KMS-11 (cell line): Measurements from ENCODE around the gene OTOR.

Experiments used
- H2AFZ ChIP-seq: fragments of 200-600 bp; sonication (generic); 2 replicates; pipeline ENCODE4 v1.6.1; 2016; ENCODE audit warnings: antibody characterized with exemption, mixed run types, low read depth
- H3K27ac ChIP-seq: fragments of 200-600 bp; sonication (generic); 2 replicates; pipeline ENCODE4 v1.6.1; 2016; ENCODE audit warnings: mild to moderate bottlenecking, mixed run types
- H3K27me3 ChIP-seq: fragments of 200-600 bp; sonication (generic); 2 replicates; pipeline ENCODE4 v1.6.1; 2017; ENCODE audit warnings: mild to moderate bottlenecking, low read depth, mixed run types, moderate library complexity; ENCODE audit not compliant: insufficient read depth
- H3K36me3 ChIP-seq: fragments of 200-600 bp; sonication (generic); 2 replicates; pipeline ENCODE4 v1.6.1; 2017; ENCODE audit warnings: mild to moderate bottlenecking, mixed run types; ENCODE audit not compliant: insufficient read depth
- H3K4me1 ChIP-seq: fragments of 200-600 bp; sonication (generic); 2 replicates; pipeline ENCODE4 v1.6.1; 2016; ENCODE audit warnings: mild to moderate bottlenecking, low read depth, mixed run types; ENCODE audit not compliant: poor library complexity, severe bottlenecking
- H3K4me2 ChIP-seq: fragments of 200-600 bp; sonication (generic); 2 replicates; pipeline ENCODE4 v1.7.0; 2016; ENCODE audit warnings: mild to moderate bottlenecking, mixed run types
- H3K4me3 ChIP-seq: fragments of 200-600 bp; sonication (generic); IDR thresholded peaks from 2 replicates; pipeline ENCODE4 v1.6.1; 2017; ENCODE audit warnings: low read depth, low read length, mixed read lengths; ENCODE audit not compliant: insufficient read depth
- H3K79me2 ChIP-seq: fragments of 200-600 bp; sonication (generic); 2 replicates; pipeline ENCODE4 v1.6.1; 2016; ENCODE audit warnings: low read depth, mixed run types; ENCODE audit not compliant: insufficient read depth
- H3K9ac ChIP-seq: fragments of 200-600 bp; sonication (generic); 2 replicates; pipeline ENCODE4 v1.6.1; 2016; ENCODE audit warnings: mild to moderate bottlenecking, mixed run types
- H4K20me1 ChIP-seq: fragments of 200-600 bp; sonication (generic); 2 replicates; pipeline ENCODE4 v1.6.1; 2016; ENCODE audit warnings: mild to moderate bottlenecking, mixed run types; ENCODE audit not compliant: insufficient read depth
- TF ChIP-seq, protein P1 (sequence below): fragments of 200-600 bp; sonication (generic); conservative IDR thresholded peaks from 2 replicates; pipeline ENCODE4 v1.6.1; 2017; ENCODE audit warnings: low read depth, mild to moderate bottlenecking, antibody characterized with exemption, low read length, moderate library complexity, mixed read lengths

The OTOR gene

DNA sequence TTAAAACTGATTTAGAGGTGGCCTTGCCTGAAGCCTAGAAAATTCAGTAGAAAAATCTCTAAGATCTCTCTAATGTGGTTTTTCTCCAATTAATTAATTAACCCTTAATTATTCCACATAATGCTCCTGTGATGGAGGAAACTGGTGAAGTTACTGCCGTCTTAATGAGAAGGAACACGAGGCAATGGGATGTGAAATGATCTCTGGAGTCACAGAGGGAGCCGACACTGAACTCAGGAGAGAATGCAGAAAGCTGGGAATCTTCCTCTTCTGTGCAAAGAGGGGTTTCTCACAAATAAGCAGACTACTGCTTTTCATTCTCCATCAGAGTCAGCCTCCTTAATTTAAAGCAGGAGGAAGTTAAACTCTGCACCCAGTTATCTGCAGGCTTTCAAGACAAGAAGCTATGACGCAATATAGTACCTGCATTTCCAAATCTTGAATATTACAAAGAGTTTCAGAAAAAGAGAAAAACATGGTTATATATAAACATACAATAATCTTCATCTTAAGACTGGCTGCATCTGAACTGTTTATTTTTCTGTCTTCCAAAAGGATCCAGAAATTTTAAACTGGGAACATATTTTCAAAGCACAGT is 36.4 kb upstream of the OTOR start:
- Histone ChIP-seq H3K36me3 (no peaks in the 10 kb centered on the region), H3K4me1 (peaks cover 24% of the 10 kb centered on the region), H4K20me1 (no peaks in the 10 kb centered on the region), H3K9ac (no peak overlapping the region), H3K4me3 (no peak overlapping the region), H2AFZ (no peak overlapping the region), H3K27ac (no peak overlapping the region), H3K79me2 (no peaks in the 10 kb centered on the region), H3K27me3 (no peaks in the 10 kb centered on the region), H3K4me2 (no peak overlapping the region)
- TF ChIP-seq, protein P1, sequence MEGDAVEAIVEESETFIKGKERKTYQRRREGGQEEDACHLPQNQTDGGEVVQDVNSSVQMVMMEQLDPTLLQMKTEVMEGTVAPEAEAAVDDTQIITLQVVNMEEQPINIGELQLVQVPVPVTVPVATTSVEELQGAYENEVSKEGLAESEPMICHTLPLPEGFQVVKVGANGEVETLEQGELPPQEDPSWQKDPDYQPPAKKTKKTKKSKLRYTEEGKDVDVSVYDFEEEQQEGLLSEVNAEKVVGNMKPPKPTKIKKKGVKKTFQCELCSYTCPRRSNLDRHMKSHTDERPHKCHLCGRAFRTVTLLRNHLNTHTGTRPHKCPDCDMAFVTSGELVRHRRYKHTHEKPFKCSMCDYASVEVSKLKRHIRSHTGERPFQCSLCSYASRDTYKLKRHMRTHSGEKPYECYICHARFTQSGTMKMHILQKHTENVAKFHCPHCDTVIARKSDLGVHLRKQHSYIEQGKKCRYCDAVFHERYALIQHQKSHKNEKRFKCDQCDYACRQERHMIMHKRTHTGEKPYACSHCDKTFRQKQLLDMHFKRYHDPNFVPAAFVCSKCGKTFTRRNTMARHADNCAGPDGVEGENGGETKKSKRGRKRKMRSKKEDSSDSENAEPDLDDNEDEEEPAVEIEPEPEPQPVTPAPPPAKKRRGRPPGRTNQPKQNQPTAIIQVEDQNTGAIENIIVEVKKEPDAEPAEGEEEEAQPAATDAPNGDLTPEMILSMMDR: no peak

DNA sequence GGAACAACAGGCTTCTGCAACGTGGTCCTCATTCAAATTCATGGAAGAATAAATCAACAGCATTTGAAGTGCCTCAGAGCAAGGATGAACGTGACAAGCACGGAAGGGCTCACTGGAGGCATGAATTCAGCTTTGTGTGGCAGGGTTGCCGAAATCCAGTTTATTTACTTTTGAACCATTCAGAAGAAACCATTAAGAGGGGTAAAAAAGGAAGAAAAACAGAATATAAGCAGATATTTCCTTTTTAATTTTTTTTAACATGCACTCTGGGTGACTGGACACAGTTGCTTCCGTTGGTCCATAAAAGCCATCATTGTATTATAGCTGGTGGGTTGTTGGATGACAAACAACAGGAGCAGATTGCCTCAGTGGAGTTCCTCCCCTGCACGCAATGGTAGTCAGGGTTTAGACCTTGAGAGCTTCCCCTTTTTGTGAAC is 35.6 kb upstream of the OTOR start:
- TF ChIP-seq, protein P1: no peak

DNA sequence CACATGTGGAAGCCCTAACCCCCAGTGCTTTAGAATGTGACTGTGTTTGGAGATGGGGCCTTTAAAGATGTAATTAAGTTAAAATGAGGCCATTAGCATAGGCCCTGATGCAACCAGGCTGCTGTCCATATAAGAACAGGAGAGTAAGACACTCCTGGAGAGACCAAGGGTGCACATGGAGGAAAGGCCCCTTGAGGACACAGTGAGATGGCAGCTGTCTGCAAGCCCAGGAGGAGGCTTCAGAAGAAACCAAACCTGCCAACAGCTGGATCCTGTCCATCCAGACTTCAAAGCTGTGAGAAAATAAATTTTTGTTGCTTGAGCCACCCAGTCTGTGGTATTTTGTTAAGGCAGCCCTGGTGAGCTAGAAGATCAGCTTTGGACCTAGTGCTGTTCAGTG is 35.1 kb upstream of the OTOR start:
- Histone ChIP-seq H3K27ac (no peak overlapping the region), H3K4me3 (no peak overlapping the region), H4K20me1 (no peaks in the 10 kb centered on the region), H3K36me3 (no peaks in the 10 kb centered on the region), H3K79me2 (no peaks in the 10 kb centered on the region), H3K27me3 (no peaks in the 10 kb centered on the region), H3K4me1 (peaks cover 24% of the 10 kb centered on the region), H3K9ac (no peak overlapping the region), H3K4me2 (no peak overlapping the region), H2AFZ (no peak overlapping the region)
- TF ChIP-seq, protein P1: no peak

More for the DNA sequence above, 35.6 kb upstream of the OTOR start:
- H3K9ac ChIP-seq: no peak overlapping the region
- peaks cover 24% of the 10 kb centered on the region for H3K4me1 ChIP-seq
- no peak overlapping the region for H3K4me3 ChIP-seq
- no peak overlapping the region for H2AFZ ChIP-seq
- H3K79me2 ChIP-seq: no peaks in the 10 kb centered on the region
- no peaks in the 10 kb centered on the region for H3K36me3 ChIP-seq
- no peak overlapping the region for H3K27ac ChIP-seq
- H3K4me2 ChIP-seq: no peak overlapping the region
- H4K20me1 ChIP-seq: no peaks in the 10 kb centered on the region
- no peaks in the 10 kb centered on the region for H3K27me3 ChIP-seq

DNA sequence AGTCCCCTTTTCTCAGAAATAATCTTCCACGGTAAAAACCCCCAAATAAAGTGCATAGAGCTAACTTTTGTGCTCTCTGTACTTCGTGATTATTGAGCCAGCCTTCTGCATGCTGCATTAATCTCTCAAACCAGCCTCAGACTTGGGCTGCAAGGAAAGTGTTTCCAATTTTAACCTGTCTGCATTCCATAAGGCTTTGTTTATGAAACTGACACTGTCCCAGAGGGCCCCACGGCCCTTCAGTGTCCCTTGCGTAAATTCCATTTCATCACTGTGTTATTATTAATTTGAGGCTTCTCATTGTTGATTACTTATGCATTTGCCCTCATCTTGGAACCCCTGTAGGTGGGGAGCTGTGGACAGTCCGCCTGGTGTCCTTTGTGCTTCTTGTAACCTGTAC is 33.9 kb upstream of the OTOR start:
- Histone ChIP-seq H3K9ac (no peak overlapping the region), H2AFZ (no peak overlapping the region), H3K27ac (no peak overlapping the region), H3K79me2 (no peaks in the 10 kb centered on the region), H3K27me3 (no peaks in the 10 kb centered on the region), H3K36me3 (no peaks in the 10 kb centered on the region), H3K4me3 (no peak overlapping the region), H4K20me1 (no peaks in the 10 kb centered on the region), H3K4me1 (peaks cover 13% of the 10 kb centered on the region), H3K4me2 (no peak overlapping the region)
- TF ChIP-seq, protein P1: no peak
